DMS153 (cell line): Measurements from ENCODE around the gene ACTMAP.

Source experiments
- DNase-seq: peaks from one replicate; lab custom pipeline; 2025; lab: John Stamatoyannopoulos, UW

ACTMAP gene

GRCh38 chr19:40717880-40718773 is 32.1 kb downstream of the ACTMAP start:
- no peak for DNase-seq

GRCh38 chr19:40717325-40717879 is 32.9 kb downstream of the ACTMAP start:
- no peak for DNase-seq

GRCh38 chr19:40716482-40717324 is 33.6 kb downstream of the ACTMAP start, which contains the start of the genes COQ8B and ITPKC:
Gene COQ8B (minus strand): TSS chr19:40716886. CDS start chr19:40714632, 2,254 bp downstream.
Gene ITPKC (plus strand): TSS chr19:40717112. CDS start chr19:40717136, 24 bp downstream.
- peak; percentile 92 for DNase-seq

GRCh38 chr19:40716031-40716481 is 34.2 kb downstream of the ACTMAP start:
- no peak for DNase-seq

GRCh38 chr19:40714441-40715299 is 35.6 kb downstream of the ACTMAP start:
- peak; percentile 89 for DNase-seq

DNA sequence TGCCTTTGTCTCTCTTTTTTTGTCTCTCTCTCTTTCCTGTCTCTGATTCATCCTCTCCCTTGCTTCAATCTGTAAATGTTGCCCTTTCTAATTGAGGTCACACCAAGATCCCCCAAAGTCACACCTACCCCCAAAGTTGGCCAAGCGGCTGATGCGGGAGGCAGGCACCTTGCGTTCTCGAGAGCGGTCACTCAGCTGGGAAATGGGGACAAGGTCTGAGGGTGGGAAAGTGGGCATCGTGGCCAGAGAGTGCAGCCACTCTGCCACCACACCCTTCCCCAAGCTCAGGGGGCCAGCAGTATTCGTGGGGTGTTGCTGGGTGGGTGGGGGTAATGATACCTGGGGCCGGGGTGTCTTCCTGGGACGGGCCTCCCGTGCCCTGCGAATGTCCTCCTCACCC is 36.3 kb downstream of the ACTMAP start:
- DNase-seq: no peak

- no peak for DNase-seq
Measured at GRCh38 chr19:40709817-40710216, 40.5 kb downstream of the ACTMAP start.

GRCh38 chr19:40707615-40708014 is 42.7 kb downstream of the ACTMAP start:
- no peak for DNase-seq

DNA sequence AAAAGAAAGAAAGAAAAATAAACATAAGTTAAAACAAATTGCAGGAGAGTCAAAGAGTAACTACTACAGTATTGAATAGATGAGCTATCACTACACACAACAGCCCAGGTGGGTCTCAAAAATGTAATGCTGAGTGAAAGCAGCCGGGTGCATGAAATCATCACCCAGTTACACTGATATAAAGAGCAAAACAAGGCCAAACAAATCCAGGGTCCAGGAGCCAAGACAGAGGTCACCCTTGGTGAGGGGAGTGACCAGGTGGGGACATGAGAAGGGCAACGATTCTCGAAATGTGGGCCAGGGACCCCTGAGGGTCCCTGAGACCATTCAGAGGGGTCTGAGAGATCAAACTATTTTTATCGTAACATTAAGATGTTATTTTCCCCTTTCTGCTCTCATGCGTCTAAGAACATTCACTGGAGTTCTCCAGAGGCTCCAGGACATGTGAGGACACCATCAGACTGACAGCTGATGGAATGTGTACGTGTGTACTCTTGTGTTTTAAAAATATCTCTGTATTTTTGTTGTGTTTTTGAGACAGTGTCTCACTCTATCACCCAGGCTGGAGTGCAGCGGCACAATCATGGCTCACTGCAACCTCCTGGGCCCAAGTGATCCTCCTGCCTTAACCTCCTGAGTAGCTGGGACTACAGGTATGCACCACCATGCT is 44.2 kb downstream of the ACTMAP start:
- DNase-seq: no peak

DNA sequence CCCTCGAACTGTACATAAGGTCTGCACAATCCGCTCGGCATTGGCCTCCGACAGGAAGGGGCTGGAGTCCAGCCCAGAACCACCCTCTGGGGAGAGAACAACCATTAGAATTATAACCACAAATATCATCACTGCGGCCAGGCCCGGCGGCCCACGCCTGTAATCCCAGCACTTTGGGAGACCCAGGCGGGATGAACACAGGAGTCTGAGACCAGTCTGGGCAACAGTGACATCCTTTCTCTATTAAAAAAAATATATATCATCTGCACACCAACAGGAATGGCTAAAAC is 45.0 kb downstream of the ACTMAP start:
- no peak for DNase-seq

DNA sequence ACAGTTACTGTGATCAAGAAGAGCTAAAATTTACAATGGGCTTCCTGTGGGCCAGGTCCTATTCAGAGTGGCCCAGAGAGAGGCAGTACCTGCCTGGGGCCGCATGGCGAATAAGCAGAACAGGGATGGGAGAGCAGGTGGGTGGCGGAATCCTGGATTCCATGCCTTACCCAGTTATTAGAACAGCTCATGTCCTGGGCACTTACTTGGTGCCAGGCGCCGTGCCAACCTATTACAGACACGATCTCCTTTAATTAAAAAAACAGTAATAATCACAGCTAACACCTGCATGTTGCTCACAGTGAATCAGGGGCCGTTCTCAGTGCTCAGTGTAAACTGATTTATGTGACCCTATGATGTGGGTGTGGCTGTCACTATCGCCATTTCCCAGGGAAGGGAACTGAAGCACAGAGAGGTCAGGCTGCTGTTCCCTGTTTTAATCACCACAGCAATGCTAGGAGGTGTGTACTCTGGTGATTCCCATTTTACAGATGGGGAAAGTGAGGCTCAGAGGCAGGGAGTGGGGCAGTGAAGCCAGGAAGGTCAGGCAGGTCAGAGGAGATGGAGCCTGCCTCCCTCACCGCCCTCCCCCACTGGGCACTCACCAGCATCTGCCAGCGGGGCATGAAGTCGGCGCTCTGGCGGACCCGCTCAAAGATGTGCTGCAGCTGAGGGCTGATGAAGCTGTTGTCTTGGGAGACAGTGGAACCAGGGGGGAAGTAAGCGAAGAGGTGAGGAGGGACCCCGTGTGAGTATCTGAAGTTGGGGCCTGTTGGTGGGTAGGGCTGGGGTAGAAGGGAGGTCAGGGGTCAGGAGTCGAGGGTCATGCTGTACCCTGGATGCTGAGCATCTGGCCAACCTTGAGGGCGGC is 45.6 kb downstream of the ACTMAP start:
- no peak for DNase-seq

DNA sequence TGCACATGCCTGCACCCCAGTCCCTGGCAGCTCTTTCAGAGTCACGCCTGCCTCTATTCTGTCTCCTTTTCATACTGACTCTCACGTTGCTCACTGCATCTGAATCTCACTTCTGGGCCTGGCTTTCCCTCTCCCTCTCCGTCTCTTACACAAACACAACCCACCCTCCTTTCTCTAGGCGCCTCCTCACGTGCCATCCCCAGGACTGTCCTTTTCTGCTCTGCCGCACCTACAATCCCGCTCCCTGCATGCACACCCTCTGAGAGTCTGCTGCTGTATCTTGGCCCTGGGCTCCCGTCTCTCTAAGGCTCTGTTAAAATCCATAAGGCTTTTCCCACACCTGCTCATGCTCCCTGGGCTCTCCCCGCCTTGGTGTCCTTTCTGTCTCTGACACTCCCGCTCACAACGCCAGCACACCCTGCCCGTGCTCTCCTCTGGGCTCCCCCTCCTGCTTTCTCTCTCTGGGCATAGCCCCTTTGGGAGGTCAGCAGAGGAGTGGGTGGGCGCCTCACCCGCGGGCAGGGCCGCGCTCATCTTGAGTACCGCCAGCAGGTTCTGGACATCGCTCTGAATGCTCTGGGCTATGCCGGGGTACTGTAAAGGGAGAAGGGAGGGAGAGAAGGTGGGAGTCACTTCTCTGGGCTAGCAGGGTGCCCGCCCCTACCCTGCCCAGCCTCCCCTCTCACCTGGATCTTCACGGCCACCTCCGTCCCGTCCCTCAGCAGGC is 47.1 kb downstream of the ACTMAP start:
- DNase-seq: no peak

- no peak for DNase-seq
Measured at GRCh38 chr19:40702337-40703012, 47.8 kb downstream of the ACTMAP start.

DNA sequence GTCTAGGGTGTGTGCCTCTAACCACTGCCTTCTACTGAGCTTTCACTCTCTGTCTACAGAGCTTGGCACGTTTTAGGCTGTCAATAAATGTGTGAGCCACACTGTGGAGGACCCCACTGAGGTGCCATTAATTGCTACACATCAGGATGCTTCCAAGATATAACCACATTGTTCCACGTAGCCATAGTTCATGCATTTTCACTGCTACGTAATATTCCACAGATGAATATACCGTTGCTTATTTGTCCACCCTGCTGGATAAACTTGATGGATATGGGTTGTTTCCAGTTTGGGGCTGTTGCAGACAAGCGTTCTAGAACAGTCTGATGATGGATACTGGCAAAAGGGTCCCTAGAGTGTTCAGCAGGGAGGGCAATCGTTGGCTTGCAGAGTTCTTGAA is 48.5 kb downstream of the ACTMAP start:
- no peak for DNase-seq

DNA sequence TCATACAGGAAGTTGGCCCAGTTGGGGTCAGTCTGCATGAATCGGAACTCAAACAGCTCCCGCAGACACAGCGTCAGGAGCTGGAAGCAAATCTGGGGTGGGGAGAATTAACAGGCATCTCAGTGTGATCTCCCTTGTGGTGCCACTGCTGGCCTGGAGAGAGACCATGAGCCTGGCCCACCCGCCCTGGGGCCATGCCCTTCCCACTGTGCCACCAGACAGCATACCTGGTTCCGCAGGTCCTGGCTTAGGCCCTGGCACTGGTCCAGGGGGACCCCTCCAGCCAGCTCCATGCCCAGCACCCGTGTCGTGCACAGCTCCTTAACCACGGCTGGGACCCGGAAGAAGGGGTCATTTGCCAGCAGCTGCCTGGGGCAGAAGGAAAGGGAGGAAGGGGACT is 50.2 kb downstream of the ACTMAP start:
- no peak for DNase-seq

- DNase-seq: no peak
Measured at GRCh38 chr19:40697007-40697406, 53.3 kb downstream of the ACTMAP start.

GRCh38 chr19:40695881-40696280 is 54.4 kb downstream of the ACTMAP start:
- DNase-seq: no peak

GRCh38 chr19:40693896-40694295 is 56.4 kb downstream of the ACTMAP start:
- DNase-seq: no peak
